ENCODE data around the gene OR10D3.

DNA sequence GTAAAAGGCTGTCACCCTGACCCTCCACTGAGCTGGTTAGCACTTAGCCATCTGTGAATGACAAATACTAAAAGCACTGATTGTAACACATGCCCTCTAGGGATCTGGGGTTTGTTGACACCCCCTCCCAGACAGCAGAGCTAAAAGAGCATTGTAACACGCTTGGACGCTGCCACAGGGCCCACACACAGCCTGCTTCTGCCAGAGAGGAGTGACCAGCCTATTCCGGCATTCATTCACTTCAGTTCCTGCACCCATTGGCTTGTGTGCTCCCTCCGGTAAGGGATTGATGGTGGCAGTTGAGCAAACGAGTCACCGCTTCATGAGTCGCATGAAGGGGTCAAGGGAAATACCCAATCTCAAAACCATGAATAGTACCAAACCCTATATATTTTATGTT, 15.8 kb downstream of the OR10D3 start:
- TF ChIP-seq, protein P1, sequence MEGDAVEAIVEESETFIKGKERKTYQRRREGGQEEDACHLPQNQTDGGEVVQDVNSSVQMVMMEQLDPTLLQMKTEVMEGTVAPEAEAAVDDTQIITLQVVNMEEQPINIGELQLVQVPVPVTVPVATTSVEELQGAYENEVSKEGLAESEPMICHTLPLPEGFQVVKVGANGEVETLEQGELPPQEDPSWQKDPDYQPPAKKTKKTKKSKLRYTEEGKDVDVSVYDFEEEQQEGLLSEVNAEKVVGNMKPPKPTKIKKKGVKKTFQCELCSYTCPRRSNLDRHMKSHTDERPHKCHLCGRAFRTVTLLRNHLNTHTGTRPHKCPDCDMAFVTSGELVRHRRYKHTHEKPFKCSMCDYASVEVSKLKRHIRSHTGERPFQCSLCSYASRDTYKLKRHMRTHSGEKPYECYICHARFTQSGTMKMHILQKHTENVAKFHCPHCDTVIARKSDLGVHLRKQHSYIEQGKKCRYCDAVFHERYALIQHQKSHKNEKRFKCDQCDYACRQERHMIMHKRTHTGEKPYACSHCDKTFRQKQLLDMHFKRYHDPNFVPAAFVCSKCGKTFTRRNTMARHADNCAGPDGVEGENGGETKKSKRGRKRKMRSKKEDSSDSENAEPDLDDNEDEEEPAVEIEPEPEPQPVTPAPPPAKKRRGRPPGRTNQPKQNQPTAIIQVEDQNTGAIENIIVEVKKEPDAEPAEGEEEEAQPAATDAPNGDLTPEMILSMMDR (IDR thresholded peaks at IDR 0.05 in 2 of 3, conservative IDR thresholded peaks at IDR 0.05 in 1 of 3; ENCODE audit: borderline replicate concordance in 1 of 3, insufficient read depth in 1 of 3, low read depth in 2 of 3, low read length in 2 of 3) = no peak
- TF ChIP-seq EZH2phosphoT487 (IDR thresholded peaks at IDR 0.05; ENCODE audit: borderline replicate concordance) (no peak), ZFX (IDR thresholded peaks at IDR 0.05) (no peak), YY1 (IDR thresholded peaks at IDR 0.05; ENCODE audit: extremely low read depth, insufficient replicate concordance, low read depth, low read length) (no peak), EGR1 (IDR thresholded peaks at IDR 0.05; ENCODE audit: low read depth) (no peak), POLR2A (IDR thresholded peaks at IDR 0.05; ENCODE audit: borderline replicate concordance, extremely low read depth, insufficient read depth, insufficient read length) (no peak), RAD21 (IDR thresholded peaks at IDR 0.05; ENCODE audit: low read depth) (no peak), TCF7L2 (IDR thresholded peaks at IDR 0.05; ENCODE audit: borderline replicate concordance, extremely low read depth, insufficient read depth, insufficient read length) (no peak), SIN3A (IDR thresholded peaks at IDR 0.05; ENCODE audit: low read depth) (no peak), POLR2AphosphoS5 (IDR thresholded peaks at IDR 0.05; ENCODE audit: low read depth, low read length) (no peak), EZH2 (IDR thresholded peaks at IDR 0.05) (no peak)
- TF ChIP-seq, protein P2, sequence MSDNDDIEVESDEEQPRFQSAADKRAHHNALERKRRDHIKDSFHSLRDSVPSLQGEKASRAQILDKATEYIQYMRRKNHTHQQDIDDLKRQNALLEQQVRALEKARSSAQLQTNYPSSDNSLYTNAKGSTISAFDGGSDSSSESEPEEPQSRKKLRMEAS (IDR thresholded peaks at IDR 0.05) = no peak
